Left hindlimb (tissue), 1 donor: ENCODE results near the gene HDAC4.

Experiments
- DNase-seq: peaks from one replicate; pipeline ENCODE4 v3.0.0-alpha.2; 2018

The HDAC4 gene

GRCh38 chr2:239145106-239145505 lies 255.7 kb downstream of the HDAC4 start:
- no peak for DNase-seq

- DNase-seq = no peak
These were observed 256.2 kb downstream of the HDAC4 start for GRCh38 chr2:239144713-239144999.

DNA sequence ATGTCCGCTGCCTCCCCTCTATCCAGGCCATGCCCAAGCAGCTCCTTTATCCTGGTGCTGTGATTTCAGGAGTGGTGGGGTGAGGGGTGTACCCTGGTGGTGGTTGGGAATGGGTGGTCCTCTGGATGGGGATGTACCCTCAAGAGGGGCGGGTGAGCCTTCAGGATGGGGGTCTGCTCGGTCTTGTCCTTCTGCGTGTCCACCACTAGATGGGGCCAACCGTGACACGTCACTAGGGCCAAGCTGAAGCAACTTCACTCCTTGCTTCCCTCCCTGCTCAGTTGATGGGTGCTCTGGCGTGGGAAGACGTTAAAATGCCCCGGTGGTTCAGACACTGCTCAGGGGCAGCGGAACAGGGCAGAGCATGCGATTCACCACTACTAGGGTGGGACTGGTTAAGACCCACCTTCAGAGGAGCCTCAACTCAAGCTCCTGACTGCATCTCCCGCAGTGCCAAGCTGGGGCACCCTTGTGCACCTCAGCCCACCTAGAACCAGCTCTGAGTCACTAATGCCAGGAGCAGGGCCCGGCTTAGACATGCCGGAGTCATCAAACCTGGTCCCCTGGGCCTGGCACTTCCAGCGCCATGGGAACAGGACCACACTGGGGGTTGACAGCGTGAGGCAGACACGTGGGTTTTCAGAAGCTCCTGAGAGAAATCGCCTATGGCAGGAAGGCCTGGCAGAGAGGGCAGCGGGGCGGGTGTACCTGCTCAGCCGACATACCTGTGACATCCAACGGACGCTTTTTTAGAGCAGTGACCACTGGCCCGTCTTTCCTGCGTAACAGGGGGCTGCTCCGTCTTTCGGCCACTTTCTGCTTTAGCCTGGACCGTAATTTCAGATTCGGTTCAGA lies 256.7 kb downstream of the HDAC4 start:
- no peak for DNase-seq

- DNase-seq = no peak
These were observed 258.0 kb downstream of the HDAC4 start for GRCh38 chr2:239142806-239143205.

- no peak for DNase-seq
These were observed 258.5 kb downstream of the HDAC4 start for GRCh38 chr2:239142296-239142695.

DNA sequence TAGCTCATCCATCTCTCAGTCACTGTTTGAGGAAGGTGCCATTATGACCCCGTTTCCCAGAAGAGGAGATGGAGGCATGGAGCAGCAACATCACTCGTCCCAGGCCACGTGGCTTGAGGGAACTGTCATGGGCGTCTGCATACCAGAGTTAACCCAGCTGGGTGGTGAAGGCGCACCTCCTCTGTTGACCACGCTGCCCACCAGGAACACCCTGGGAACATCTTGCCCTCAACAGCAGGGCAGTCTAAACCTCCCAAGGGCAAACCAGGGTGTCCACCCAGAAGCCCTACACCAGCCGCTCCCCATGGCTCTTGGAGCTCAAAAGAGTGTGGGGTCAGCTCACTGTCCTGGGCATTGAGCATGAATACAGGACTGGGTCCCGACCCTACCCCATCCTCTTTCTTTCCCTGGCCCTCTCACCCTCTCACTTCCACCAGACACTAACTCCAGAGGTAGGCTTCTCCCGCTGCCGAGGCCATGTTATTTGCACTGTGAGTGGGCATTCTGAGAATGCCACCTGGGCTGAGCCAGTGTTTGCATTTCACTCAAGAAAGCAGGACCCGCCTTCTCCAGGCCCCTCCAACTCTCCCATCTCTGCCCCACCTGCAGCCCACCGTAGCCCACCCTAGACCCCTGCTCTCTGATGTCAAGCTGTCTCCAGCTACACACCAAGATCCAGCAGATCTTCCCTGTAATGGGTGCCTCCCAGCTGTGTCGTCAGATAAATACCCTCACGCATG lies 259.6 kb downstream of the HDAC4 start:
- no peak for DNase-seq

DNA sequence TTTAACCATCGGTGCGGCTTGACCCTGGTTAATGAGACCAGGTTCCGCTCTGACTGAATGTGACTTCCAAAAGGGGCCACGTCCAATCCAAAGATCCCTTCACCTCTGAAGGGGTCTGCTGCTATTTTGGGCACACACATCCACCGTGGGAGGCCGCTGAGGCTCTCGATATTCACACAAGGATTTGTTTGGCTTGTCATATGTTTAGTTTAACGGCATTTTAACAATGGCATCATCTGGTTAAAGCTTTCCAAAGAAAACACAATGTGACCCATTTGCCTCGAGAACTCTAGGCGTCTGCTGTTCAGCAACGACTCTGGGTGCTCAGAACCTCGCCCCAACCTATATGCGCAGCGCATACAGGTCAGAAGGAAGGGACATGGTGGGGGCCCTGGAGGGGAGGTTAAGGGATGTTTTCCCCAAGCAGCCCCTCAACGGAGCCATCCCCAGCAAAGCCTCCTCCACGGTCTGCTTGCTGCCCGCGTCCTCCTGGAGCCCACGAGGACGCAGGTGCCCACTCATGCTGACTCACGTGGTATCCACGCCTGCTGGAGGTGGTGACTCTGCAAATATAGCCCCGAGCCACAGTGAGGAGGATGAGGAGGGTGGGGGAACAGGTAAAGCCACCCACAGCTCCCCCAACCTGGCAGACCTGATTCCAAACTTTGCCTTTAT lies 260.3 kb downstream of the HDAC4 start:
- no peak for DNase-seq

DNA sequence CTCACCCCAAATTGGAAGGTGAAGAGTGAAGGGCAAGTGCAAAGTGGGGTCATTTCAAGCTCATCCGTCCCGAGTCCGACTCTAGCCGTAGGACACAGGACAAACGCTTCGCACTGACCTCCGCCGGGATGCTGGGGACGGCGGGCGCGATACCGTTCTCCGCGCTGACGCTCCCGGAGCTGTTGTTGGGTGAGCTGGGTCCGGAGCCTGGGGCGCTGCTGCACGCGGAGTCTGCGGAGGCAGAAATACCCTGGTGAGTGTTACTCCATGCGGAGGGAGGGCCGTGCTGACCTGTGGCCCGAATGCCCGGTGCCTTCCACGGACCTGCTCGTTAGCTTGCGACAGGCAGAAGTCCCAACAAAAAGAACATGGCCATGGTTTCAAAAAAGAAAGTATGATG lies 261.3 kb downstream of the HDAC4 start:
- no peak for DNase-seq

GRCh38 chr2:239139101-239139500 lies 261.7 kb downstream of the HDAC4 start:
- DNase-seq = no peak

DNA sequence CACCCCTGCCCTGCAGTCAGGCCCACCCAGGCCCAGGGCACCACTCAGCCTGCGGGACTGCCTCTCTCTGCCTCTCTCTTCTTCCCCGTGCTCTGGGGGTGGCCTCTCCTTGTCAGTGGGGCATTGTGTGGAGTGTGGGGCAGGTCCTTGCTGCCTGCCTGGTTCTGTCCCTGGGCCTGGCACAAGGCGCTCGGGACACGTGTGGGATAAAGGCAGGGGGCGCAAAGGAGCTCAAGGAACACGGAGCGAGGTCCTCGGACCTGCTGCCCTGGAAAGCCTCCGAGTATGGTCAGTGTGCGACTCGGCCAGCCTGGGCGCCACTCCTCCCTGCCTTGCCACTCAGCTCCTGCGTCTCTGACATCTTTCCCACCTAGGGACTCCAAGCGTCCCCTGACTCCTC lies 262.2 kb downstream of the HDAC4 start:
- DNase-seq = no peak

DNA sequence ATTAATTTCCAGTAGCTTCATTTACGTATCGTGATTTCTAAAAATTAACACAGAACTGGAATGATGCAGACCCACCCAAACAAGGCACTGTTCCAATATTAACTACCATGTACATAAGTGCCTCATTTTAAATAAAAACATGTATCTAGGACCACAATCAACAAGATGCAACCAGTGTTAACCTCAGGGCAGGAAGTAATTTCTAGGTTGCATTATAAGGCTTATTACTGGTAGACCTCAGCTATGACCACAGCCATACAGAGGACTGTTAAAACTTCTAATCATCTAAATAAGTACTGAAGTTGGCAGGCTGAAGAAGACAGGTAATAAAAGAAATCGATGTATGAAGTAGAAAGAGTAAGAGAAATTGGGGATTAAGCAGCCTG lies 262.9 kb downstream of the HDAC4 start:
- DNase-seq = no peak

- no peak for DNase-seq
These were observed 263.5 kb downstream of the HDAC4 start for GRCh38 chr2:239137165-239137897.

GRCh38 chr2:239136762-239137161 lies 264.1 kb downstream of the HDAC4 start:
- DNase-seq = no peak

GRCh38 chr2:239136203-239136602 lies 264.6 kb downstream of the HDAC4 start:
- no peak for DNase-seq

GRCh38 chr2:239135531-239135930 lies 265.3 kb downstream of the HDAC4 start:
- no peak for DNase-seq

GRCh38 chr2:239133945-239134570 lies 266.8 kb downstream of the HDAC4 start:
- no peak for DNase-seq

DNA sequence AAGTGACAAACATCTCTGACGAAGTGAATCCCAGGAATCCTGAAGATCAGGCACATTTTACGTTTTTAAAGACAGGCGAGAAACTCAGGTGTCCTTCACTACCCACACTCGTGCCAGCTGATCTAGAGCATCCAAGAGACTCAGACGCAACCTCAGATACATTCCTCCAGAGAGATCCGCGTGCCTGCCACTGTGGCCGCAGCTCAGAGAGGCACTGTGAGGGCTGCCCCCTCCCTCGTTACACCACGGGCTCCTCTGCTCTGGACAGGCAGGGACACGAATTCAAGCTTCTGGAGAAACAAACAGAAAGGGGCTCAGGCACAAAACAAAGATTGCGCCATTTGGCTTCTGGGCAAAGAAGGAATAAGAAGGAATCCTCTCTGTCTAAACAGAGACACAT lies 268.0 kb downstream of the HDAC4 start:
- no peak for DNase-seq

DNA sequence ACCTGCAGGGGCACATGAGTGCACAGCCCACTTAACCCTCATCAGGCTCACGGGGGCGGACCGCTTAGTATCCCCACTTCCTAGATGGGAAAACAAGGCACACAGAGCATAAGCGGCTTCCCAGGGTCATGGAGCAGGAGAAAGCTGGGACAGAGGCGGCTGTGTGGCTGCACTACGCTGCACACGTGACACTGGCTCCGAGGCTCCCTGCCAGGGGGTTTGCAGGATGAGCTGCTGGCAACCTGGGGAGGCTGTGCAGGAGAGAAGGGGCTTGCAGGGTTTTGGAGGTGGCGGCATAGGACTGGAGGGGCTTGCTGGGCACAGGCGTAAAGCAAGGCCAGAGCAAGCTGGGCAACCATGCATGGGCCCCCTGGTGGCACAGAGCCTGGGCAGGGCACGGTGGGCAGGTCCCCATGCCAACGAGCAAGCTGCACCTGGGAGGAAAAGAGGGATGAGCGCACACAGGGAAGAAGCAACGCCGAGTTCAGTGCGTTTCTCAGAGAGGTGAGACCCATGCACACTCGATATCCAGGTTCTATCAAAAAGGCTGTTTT lies 268.6 kb downstream of the HDAC4 start:
- no peak for DNase-seq

- DNase-seq = no peak
These were observed 269.3 kb downstream of the HDAC4 start for GRCh38 chr2:239131521-239131920.

GRCh38 chr2:239130786-239131325 lies 270.0 kb downstream of the HDAC4 start:
- DNase-seq = no peak

DNA sequence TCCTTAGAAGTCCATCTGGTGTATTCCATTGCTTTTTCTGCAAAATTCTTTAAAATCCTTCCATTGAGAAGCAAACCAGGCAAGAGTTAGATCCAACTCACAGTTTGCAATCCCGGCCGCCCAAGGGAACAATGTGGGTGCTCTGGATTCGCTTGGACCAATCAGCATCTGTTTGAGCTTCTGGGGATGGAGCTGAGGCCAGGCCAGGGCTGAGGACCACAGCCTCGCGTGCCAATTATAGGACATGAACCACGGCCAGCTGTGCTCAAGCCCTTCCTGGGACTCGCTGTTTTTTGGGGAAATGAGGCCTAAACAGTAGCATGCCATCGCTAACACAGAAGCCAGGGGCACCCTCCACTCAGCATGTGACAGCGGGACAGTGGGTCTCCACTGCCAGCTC lies 270.8 kb downstream of the HDAC4 start:
- no peak for DNase-seq
